Measurements from ENCODE around the gene HIVEP1.

The HIVEP1 gene

DNA sequence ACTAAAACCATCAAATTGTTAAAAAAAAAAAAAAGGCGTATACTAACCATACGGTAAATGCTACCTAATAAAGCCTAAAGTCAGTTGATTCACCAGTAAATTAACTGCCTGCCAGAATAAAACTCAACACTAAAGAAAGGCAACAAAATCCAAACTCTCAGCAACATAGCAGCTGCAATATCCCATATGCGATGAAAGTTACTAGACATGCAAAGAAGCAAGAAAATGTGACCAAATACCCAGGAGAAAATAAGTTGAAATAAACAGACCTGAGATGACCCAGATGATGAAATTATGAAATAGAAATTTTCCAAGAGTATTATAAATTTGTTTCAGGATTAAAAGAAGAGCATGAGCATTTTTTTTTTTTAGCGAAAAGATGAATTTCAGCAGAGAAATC, 174.4 kb downstream of the HIVEP1 start:
- no peak for DNase-seq
- Mint-ChIP-seq H3K4me3 (no peak overlapping the region), H3K27ac (no peak overlapping the region), H3K9me3 (no peaks in the 10 kb centered on the region), H3K36me3 (ENCODE audit: low read depth) (no peaks in the 10 kb centered on the region), H3K4me1 (peaks cover 5% of the 10 kb centered on the region), H3K27me3 (ENCODE audit: low read depth, poor library complexity) (no peaks in the 10 kb centered on the region)
- TF ChIP-seq, protein P1, sequence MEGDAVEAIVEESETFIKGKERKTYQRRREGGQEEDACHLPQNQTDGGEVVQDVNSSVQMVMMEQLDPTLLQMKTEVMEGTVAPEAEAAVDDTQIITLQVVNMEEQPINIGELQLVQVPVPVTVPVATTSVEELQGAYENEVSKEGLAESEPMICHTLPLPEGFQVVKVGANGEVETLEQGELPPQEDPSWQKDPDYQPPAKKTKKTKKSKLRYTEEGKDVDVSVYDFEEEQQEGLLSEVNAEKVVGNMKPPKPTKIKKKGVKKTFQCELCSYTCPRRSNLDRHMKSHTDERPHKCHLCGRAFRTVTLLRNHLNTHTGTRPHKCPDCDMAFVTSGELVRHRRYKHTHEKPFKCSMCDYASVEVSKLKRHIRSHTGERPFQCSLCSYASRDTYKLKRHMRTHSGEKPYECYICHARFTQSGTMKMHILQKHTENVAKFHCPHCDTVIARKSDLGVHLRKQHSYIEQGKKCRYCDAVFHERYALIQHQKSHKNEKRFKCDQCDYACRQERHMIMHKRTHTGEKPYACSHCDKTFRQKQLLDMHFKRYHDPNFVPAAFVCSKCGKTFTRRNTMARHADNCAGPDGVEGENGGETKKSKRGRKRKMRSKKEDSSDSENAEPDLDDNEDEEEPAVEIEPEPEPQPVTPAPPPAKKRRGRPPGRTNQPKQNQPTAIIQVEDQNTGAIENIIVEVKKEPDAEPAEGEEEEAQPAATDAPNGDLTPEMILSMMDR (IDR thresholded peaks at IDR 0.05), result no peak

DNA sequence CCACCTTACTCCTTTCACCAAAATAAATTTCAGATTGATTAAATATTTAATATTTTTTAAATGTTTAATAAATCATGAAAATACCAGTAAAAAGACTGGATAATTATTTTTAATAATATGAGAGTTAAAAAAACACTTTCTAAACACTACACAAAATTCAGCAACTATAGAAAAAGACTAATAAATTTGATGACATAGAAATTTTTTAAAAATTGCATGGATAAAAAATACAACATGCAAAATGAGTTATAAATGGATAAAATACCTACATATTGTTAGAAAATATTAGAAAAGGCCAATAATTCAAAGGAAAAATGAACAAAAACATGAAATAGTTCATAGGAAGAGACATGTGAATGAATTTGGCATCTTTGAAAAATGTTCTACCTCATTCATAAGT, 177.0 kb downstream of the HIVEP1 start:
- Mint-ChIP-seq H3K4me1 (peaks cover 5% of the 10 kb centered on the region), H3K4me3 (no peak overlapping the region), H3K36me3 (ENCODE audit: low read depth) (no peaks in the 10 kb centered on the region), H3K9me3 (no peaks in the 10 kb centered on the region), H3K27me3 (ENCODE audit: low read depth, poor library complexity) (no peaks in the 10 kb centered on the region), H3K27ac (no peak overlapping the region)
- TF ChIP-seq, protein P1 (IDR thresholded peaks at IDR 0.05), result no peak
- no peak for DNase-seq

DNA sequence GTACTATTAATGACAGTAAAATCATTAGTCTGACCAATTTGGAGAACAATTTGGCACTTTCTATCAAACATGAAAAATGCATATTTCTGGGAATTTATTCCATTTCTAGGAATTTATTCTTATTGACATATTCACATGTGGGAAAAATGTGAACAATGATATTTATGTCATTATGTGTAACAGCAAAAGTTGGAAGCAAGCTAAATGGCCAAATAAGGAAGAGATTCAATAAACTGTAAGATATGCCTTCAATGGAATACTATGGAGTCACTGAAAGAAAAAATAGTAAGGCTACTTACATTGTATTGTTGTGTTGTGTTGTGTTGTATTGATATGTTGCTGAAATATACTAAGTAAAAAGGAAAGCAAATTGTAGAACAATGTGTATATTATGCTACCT, 177.5 kb downstream of the HIVEP1 start:
- Mint-ChIP-seq H3K4me1 (peaks cover 5% of the 10 kb centered on the region), H3K27me3 (ENCODE audit: low read depth, poor library complexity) (no peaks in the 10 kb centered on the region), H3K36me3 (ENCODE audit: low read depth) (no peaks in the 10 kb centered on the region), H3K27ac (no peak overlapping the region), H3K9me3 (no peaks in the 10 kb centered on the region), H3K4me3 (no peak overlapping the region)
- TF ChIP-seq, protein P1 (IDR thresholded peaks at IDR 0.05), result no peak
- DNase-seq, result no peak

DNA sequence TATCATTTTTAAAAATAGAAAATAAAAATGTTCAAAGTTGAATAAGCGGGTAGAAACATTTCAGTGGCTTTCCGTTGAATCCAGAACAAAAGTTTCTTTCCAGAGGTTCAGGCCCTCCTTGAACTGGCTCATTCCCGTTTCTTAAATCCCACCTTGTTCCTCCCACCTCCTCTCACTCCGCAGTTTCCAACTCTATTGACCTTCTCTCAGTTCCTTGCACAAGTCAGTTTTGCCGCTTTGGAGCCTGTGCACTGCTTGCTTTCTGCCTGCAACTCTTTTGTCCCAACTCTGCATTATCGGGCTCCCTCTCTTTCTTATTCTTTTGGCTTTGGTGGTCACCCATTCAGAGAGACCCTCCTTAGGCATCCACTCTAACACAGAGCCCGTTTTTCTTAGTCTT, 178.1 kb downstream of the HIVEP1 start:
- Mint-ChIP-seq H3K4me1 (peaks cover 5% of the 10 kb centered on the region), H3K9me3 (no peaks in the 10 kb centered on the region), H3K27ac (peak overlapping the region; percentile 35), H3K4me3 (no peak overlapping the region), H3K36me3 (ENCODE audit: low read depth) (no peaks in the 10 kb centered on the region), H3K27me3 (ENCODE audit: low read depth, poor library complexity) (no peaks in the 10 kb centered on the region)
- no peak for DNase-seq
- TF ChIP-seq, protein P1 (IDR thresholded peaks at IDR 0.05), result no peak

DNA sequence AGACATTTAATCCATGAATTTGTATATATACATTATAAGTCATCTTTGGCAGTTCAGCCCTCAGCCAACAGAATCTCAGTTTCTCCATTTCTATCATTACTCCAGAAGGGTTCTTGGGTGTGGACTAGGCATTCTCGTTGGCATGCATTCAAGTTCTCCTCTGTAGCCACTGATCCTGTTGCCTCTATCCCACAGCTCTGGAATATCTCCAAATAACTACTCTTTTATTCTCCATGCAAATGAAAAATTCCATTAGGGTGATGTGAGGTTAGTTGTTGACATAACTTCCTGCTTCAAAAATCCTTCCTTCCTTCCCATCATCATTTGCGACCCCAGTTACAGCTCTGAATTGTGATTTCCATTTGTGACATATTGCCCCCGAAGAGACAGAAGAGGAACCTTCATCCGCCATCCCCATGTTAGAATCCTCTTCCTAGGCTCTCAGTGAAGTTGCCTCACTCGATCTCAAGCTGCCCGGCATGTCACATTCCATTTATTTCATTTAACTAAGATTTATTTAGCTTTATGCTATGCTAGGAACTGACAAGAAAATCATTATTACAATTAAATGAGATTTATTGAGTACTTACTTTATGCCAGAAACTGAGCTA, 184.3 kb downstream of the HIVEP1 start:
- H3K36me3 Mint-ChIP-seq (ENCODE audit: low read depth), result no peaks in the 10 kb centered on the region
- H3K4me3 Mint-ChIP-seq, result no peak overlapping the region
- no peak for DNase-seq
- no peaks in the 10 kb centered on the region for H3K27me3 Mint-ChIP-seq (ENCODE audit: low read depth, poor library complexity)
- TF ChIP-seq, protein P1 (IDR thresholded peaks at IDR 0.05), result no peak
- H3K27ac Mint-ChIP-seq, result no peak overlapping the region
- no peaks in the 10 kb centered on the region for H3K4me1 Mint-ChIP-seq
- H3K9me3 Mint-ChIP-seq, result no peaks in the 10 kb centered on the region

DNA sequence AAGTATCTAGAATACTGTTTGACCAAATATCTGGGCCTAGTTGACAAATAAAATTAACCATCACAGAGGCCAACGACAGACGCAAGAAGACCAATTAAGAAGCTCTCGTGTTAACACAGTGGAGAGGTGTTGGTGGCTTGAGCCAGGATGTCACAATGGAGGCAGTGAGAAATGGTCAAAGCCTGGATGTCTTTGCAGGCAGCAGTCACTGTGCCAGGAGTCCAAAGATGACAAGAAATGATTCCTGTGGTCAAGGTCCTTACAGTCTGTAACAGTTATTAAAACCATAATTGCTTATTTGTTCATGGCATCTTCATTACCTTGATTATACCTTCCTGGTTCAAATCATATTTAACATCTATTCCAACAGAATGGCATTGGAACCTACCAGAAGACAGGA, 186.7 kb downstream of the HIVEP1 start:
- Mint-ChIP-seq H3K9me3 (no peaks in the 10 kb centered on the region), H3K4me1 (peaks cover 10% of the 10 kb centered on the region), H3K4me3 (no peak overlapping the region), H3K27me3 (ENCODE audit: low read depth, poor library complexity) (no peaks in the 10 kb centered on the region), H3K27ac (no peak overlapping the region), H3K36me3 (ENCODE audit: low read depth) (no peaks in the 10 kb centered on the region)
- TF ChIP-seq, protein P1 (IDR thresholded peaks at IDR 0.05), result no peak
- no peak for DNase-seq
